HepG2 (cell line): Measurements from ENCODE around the gene CRAMP1. TPM values are rescaled to one million over a fixed set of nuclear protein-coding genes. Genes with fewer than 3 reads are reported as not detected.

ENCODE experiments used
- CCDC6 ChIP-seq: sonication (generic); formaldehyde crosslinking; IDR thresholded peaks from 2 replicates; pipeline ENCODE4 v1.8.1; 2022; ENCODE audit warnings: mild to moderate bottlenecking, missing genetic modification reagents, moderate library complexity
- DR1 ChIP-seq: sonication (generic); formaldehyde crosslinking; IDR thresholded peaks from 2 replicates; pipeline ENCODE4 v1.8.0; 2021; ENCODE audit warnings: mild to moderate bottlenecking, missing genetic modification reagents, inconsistent platforms
- FOXC1 ChIP-seq: sonication (generic); formaldehyde crosslinking; IDR thresholded peaks from 2 replicates; pipeline ENCODE4 v1.8.0; 2022; ENCODE audit warnings: mild to moderate bottlenecking, missing genetic modification reagents, borderline replicate concordance
- HMGA1 ChIP-seq: sonication (generic); formaldehyde crosslinking; conservative IDR thresholded peaks from 2 replicates; pipeline ENCODE4 v1.4.0; 2020; ENCODE audit warnings: missing genetic modification reagents
- ZNF235 ChIP-seq: sonication (generic); formaldehyde crosslinking; IDR thresholded peaks from 2 replicates; pipeline ENCODE4 v1.8.1; 2023; ENCODE audit warnings: mild to moderate bottlenecking, missing genetic modification reagents, borderline replicate concordance
- ZNF292 ChIP-seq: sonication (generic); formaldehyde crosslinking; IDR thresholded peaks from 2 replicates; pipeline ENCODE4 v1.8.1; 2022; ENCODE audit warnings: mild to moderate bottlenecking, low read depth, missing genetic modification reagents, borderline replicate concordance
- ZNF318 ChIP-seq: sonication (generic); formaldehyde crosslinking; IDR thresholded peaks from 2 replicates; pipeline ENCODE4 v1.4.0; 2020; ENCODE audit warnings: mild to moderate bottlenecking, missing genetic modification reagents
- ZNF552 ChIP-seq: sonication (generic); formaldehyde crosslinking; IDR thresholded peaks from 2 replicates; pipeline ENCODE4 v1.9.0; 2022; ENCODE audit warnings: missing genetic modification reagents, mild to moderate bottlenecking, borderline replicate concordance
- ZNF749 ChIP-seq: sonication (generic); formaldehyde crosslinking; IDR thresholded peaks from 2 replicates; pipeline ENCODE4 v1.8.0; 2022; ENCODE audit warnings: mild to moderate bottlenecking, missing genetic modification reagents, moderate library complexity, borderline replicate concordance
- ZSCAN31 ChIP-seq: sonication (generic); formaldehyde crosslinking; IDR thresholded peaks from 2 replicates; pipeline ENCODE4 v1.5.0; 2020; ENCODE audit warnings: low read depth, mild to moderate bottlenecking, missing genetic modification reagents
- polyA plus RNA-seq, 8 experiments: library from polyadenylated mRNA; depleted of rRNA in 3 of 8; stranded (reverse) in 7 of 8; unstranded in 1 of 8; fragments of >200 nt; fragmentation: Illumina TruSeq in 4 of 8; extraction: Trizol in 4 of 8; gene quantifications; 2 replicates each; pipeline versions ENCODE4 v1.2.1 to v1.2.3, GENCODE V29; 2011 to 2016; ENCODE audit warnings: low read depth in 4 of 8, missing spikeins in 1 of 8, mixed read lengths in 1 of 8; ENCODE audit not compliant: insufficient read depth in 1 of 8
- total RNA-seq, 5 experiments: library from RNA; depleted of rRNA; stranded (reverse); fragments of >200 nt; fragmentation: Illumina TruSeq; extraction: Trizol; gene quantifications; 2 replicates each; pipeline ENCODE4 v1.2.3, GENCODE V29; 2016; ENCODE audit warnings: low read depth in 1 of 5
- TF ChIP-seq, protein P1 (sequence below): sonication (generic); formaldehyde crosslinking; IDR thresholded peaks from 2 replicates; pipeline ENCODE4 v1.5.1; 2020; ENCODE audit warnings: missing genetic modification reagents, mild to moderate bottlenecking, borderline replicate concordance
- TF ChIP-seq, protein P2 (sequence below): IDR thresholded peaks from 2 replicates; pipeline ENCODE4 v1.6.1; 2016; ENCODE audit warnings: low read depth, borderline replicate concordance

The CRAMP1 gene
- total and polyA plus RNA-seq, 2 of the 13 experiments (the other 11 are each of a cell fraction or from before 2014, with no cell fraction given), result 6.8 to 9.7 TPM

- TF ChIP-seq, protein P1, sequence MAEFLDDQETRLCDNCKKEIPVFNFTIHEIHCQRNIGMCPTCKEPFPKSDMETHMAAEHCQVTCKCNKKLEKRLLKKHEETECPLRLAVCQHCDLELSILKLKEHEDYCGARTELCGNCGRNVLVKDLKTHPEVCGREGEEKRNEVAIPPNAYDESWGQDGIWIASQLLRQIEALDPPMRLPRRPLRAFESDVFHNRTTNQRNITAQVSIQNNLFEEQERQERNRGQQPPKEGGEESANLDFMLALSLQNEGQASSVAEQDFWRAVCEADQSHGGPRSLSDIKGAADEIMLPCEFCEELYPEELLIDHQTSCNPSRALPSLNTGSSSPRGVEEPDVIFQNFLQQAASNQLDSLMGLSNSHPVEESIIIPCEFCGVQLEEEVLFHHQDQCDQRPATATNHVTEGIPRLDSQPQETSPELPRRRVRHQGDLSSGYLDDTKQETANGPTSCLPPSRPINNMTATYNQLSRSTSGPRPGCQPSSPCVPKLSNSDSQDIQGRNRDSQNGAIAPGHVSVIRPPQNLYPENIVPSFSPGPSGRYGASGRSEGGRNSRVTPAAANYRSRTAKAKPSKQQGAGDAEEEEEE (CRISPR knock-in tag), result no peak
- TF ChIP-seq ZSCAN31 (CRISPR knock-in tag), result no peak
- TF ChIP-seq HMGA1 (CRISPR knock-in tag), result no peak
- TF ChIP-seq ZNF292, result no peak
- TF ChIP-seq DR1 (CRISPR knock-in tag), result no peak
- TF ChIP-seq, protein P2, sequence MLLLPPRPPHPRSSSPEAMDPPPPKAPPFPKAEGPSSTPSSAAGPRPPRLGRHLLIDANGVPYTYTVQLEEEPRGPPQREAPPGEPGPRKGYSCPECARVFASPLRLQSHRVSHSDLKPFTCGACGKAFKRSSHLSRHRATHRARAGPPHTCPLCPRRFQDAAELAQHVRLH (CRISPR knock-in tag), result no peak
- peak; percentile 33; the same call in 1 of the 2 replicates for TF ChIP-seq ZNF749 (CRISPR knock-in tag)
- no peak for TF ChIP-seq ZNF318
- no peak for TF ChIP-seq FOXC1 (CRISPR knock-in tag)
- no peak for TF ChIP-seq ZNF552
- no peak for TF ChIP-seq CCDC6 (CRISPR knock-in tag)
- 0 out of 2 replicates have a peak, but pooled peaks have one; percentile 2 for TF ChIP-seq ZNF235 (CRISPR knock-in tag)
Measured at GRCh38 chr16:1706386-1707192, 94.4 kb downstream of the CRAMP1 start (continued).
